Colonic mucosa (tissue), 4 donors: ENCODE results near the gene RNF157. TPM values are rescaled to one million over a fixed set of nuclear protein-coding genes. Genes with fewer than 3 reads are reported as not detected.

Experiments used
- DNase-seq: peaks from one replicate; pipeline ENCODE4 v3.0.0-alpha.2; 2020
- H3K27ac ChIP-seq: fragments of 200-600 bp; one replicate; pipeline ENCODE4 v1.8.0; 2021
- H3K27me3 ChIP-seq: fragments of 200-600 bp; one replicate; pipeline ENCODE4 v1.8.0; 2021
- H3K36me3 ChIP-seq: fragments of 200-600 bp; one replicate; pipeline ENCODE4 v1.8.0; 2021
- H3K4me1 ChIP-seq: fragments of 200-600 bp; one replicate; pipeline ENCODE4 v1.8.0; 2021; ENCODE audit warnings: mild to moderate bottlenecking
- H3K4me3 ChIP-seq: fragments of 200-600 bp; one replicate; pipeline ENCODE4 v1.8.0; 2021
- H3K9ac ChIP-seq, 2 donors: one replicate each; pipeline ENCODE4 v1.7.0; 2013; ENCODE audit warnings: control low read depth in 2 of 2, low read depth in 2 of 2, low read length in 2 of 2
- H3K9me3 ChIP-seq: fragments of 200-600 bp; one replicate; pipeline ENCODE4 v1.8.0; 2021
- intact Hi-C: fragments of 100-400 bp; cut with DNase I; formaldehyde crosslinking; loops from one replicate; pipeline ENCODE4 v1.14.1; 2022
- total RNA-seq, 2 donors: library from RNA; stranded (reverse); fragmentation: NEBNext Ultra II Directional in 1 of 2; extraction: Animal tissue kit (Norgen Biotek cat#: 25700) in 1 of 2; gene quantifications; one replicate each; pipeline ENCODE4 v1.2.1, GENCODE V29; 2021
- TF ChIP-seq, protein P1 (sequence below): fragments of 200-600 bp; IDR thresholded peaks from one replicate; pipeline ENCODE4 v1.8.0; 2022; ENCODE audit warnings: antibody characterized with exemption, mild to moderate bottlenecking
- donor health status: healthy.
- donor health status: DM: no; HTN: no; CAD: no.
- donor health status: DM: no; HTN: no; CAD: no.

The RNF157 gene
- total RNA-seq, 2 donors from 2014 or later: 23.7 to 30.2 TPM

DNA sequence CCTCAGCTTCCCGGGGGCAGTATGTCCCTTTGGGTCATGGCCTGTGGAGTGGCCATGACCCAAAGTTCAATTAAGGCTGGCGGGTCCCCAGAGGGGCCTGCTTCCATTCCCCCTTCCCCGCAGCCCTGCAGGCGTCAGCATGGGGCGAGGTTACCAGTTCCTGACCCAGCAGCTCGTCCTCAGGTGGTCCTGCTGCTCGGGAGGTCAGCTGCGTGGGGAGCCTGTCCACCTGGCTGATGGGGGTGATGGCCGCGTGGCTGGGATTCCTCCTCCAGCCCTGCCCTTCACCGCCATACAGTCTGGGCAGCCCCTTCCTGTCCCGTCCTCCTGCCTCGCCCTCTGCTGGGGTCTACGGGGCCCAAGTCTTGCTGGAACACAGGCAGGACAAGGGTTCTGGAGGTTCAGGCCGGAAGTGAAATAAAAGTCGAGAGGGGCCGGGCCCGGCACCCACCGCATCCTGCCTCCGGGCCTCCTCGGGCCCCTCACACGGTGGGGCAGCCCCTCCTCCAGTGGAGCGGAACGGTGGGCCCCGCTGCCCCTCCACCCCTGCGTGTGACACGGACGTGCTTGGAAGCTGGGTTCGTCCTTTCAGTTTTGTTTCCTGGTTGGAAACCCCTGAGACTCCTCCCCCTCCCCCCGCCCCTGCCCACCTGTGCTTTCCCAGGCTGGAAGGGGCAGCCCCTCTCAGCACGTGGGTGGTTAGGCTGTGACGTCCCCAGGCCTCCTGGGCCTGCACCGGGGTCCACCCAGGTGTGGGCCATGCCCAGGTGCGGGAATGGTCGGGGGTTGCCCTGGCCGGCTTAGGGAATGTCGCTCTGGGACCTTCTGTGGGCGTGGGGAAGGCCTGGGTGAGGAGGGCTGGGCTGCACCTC lies 31.6 kb upstream of the RNF157 start:
- H3K9ac ChIP-seq: peak overlapping the region; percentile 88 to 89
- TF ChIP-seq, protein P1, sequence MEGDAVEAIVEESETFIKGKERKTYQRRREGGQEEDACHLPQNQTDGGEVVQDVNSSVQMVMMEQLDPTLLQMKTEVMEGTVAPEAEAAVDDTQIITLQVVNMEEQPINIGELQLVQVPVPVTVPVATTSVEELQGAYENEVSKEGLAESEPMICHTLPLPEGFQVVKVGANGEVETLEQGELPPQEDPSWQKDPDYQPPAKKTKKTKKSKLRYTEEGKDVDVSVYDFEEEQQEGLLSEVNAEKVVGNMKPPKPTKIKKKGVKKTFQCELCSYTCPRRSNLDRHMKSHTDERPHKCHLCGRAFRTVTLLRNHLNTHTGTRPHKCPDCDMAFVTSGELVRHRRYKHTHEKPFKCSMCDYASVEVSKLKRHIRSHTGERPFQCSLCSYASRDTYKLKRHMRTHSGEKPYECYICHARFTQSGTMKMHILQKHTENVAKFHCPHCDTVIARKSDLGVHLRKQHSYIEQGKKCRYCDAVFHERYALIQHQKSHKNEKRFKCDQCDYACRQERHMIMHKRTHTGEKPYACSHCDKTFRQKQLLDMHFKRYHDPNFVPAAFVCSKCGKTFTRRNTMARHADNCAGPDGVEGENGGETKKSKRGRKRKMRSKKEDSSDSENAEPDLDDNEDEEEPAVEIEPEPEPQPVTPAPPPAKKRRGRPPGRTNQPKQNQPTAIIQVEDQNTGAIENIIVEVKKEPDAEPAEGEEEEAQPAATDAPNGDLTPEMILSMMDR: no peak
- no peak for DNase-seq

DNA sequence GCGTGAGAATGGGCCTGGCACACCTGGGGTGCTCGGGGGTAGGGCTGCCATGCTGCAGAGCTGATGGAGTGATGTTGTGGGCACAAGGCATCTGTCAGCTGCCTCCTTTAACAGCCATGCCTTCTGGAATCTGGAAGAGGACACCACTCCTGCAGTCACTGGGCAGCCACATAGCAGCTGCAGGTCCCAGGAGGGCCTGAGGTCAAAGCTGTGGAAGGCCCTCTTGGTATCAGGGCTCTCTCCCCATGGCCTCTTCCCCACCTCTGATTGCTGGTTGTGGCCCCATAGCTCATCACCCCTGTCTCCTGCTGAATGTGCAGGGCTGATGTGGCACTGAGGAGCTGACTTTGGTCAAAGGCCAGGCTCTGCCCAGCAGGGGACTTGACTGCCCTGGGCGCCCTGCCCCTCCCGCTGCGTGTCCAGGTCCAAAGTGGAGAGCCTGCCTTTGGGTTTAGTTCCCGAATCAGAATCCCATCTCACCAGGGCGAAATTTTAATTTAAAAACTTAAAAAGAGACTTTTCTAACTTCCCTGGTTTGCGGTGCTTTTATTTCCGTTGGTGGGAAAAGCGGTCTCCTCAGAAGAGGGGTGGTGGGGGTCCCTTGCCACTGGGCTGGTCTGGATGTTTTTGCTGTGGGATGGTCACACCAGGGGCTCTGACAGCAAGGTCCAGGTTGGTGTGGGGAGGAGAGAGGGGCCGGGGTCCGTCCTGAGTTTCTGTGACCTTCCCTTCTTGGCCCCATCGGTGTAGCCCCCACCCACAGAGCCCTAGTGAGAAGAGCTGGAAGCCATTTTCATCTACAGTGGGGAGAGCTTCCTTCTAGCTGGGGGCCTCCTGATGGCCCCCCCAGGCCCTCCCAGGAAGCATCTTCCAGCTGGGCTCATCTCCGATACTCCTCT lies 30.7 kb upstream of the RNF157 start:
- H3K27me3 ChIP-seq: no peaks in the 10 kb centered on the region
- no peaks in the 10 kb centered on the region for H3K9me3 ChIP-seq
- intact Hi-C loops: loop anchor here (10.0 kb wide), 1 partner anchor 86 kb away; no protein-coding TSS in a partner anchor
- peaks cover 34% of the 10 kb centered on the region for H3K4me1 ChIP-seq
- peak overlapping the region; percentile 60 for H3K27ac ChIP-seq
- H3K9ac ChIP-seq: peak overlapping the region; percentile 88 to 89
- no peak for DNase-seq
- H3K36me3 ChIP-seq: no peaks in the 10 kb centered on the region
- TF ChIP-seq, protein P1: no peak
- H3K4me3 ChIP-seq: peak overlapping the region; percentile 39

More for the DNA sequence above, 31.6 kb upstream of the RNF157 start:
- H3K27ac ChIP-seq: peak overlapping the region; percentile 60
- no peaks in the 10 kb centered on the region for H3K36me3 ChIP-seq
- intact Hi-C loops: loop anchor here (10.0 kb wide), 1 partner anchor 87 kb away; no protein-coding TSS in a partner anchor
- H3K27me3 ChIP-seq: no peaks in the 10 kb centered on the region
- H3K4me1 ChIP-seq: peaks cover 29% of the 10 kb centered on the region
- H3K4me3 ChIP-seq: peak overlapping the region; percentile 39
- H3K9me3 ChIP-seq: no peaks in the 10 kb centered on the region

DNA sequence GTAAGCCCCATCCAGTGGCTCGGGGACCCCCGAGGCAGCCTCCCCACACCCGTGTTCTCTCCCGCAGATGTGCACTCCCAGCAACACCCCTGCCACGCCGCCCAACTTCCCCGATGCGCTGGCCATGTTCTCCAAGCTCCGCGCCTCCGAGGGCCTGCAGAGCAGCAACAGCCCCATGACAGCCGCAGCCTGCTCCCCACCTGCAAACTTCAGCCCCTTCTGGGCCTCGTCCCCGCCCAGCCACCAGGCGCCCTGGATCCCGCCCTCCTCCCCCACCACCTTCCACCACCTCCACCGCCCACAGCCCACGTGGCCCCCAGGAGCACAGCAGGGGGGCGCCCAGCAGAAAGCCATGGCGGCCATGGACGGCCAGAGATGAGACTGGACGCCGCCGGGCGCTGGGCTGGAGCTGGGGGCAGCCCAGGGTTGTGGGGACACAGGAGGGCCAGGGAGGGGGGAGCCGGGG lies 29.9 kb upstream of the RNF157 start:
- Histone ChIP-seq H3K4me1 (peaks cover 34% of the 10 kb centered on the region), H3K9ac (no peak overlapping the region), H3K27ac (no peak overlapping the region), H3K27me3 (no peaks in the 10 kb centered on the region), H3K36me3 (no peaks in the 10 kb centered on the region), H3K4me3 (no peak overlapping the region), H3K9me3 (no peaks in the 10 kb centered on the region)
- TF ChIP-seq, protein P1: no peak
- intact Hi-C loops: loop anchor here (10.0 kb wide), 1 partner anchor 85 kb away; no protein-coding TSS in a partner anchor
- no peak for DNase-seq

DNA sequence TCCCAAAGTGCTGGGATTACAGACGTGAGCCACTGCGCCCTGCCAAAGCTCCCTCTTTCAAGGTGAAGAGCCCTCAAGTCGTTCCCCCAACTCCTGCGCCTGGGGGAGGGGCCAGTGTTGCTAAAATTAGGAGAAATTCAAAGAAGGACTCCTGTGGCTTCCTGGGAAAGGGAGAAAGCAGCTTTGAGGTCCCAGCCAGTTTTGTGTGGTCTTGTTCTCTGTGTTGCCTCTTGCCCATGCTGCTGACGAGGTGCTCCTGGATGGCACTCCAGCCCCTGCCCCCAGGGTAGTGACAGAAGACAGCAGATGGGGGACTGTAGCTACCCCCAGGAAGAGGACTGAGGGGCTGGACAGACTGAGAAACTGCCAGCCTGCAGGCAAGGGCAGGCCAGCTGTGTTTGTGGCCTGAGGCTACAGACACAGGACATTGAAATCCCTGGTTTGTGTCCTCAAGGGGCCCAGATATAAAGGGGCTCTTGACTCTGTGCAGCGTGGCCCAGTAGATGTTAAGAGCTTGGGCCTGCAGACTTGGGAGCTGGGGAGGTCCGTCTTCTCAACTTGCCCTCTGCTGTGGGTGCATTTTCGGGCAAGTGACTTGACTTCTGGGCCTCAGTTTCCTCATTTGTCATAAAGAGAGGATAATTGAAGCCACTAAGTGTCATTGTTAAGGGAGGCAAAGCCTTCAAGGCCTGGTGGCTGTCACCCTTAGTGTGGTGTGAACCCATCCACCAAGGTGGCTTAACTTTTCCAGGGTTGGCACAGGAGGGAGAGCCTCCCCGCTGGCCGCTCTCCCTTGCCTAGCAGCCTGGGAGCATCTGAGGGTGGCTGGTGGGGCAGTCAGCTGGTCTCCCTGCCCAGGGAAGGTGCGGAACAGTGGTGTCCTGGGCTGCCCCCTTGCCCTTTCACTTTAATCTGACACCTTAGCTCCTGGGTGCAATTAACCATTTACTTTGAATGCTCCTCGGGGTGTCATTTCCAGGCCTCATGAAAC lies 29.0 kb upstream of the RNF157 start:
- Histone ChIP-seq H3K27ac (peak overlapping the region; percentile 79), H3K4me1 (peaks cover 34% of the 10 kb centered on the region), H3K9me3 (no peaks in the 10 kb centered on the region), H3K36me3 (no peaks in the 10 kb centered on the region), H3K9ac (peak overlapping the region in 1 of 2 donors; percentile 12), H3K4me3 (no peak overlapping the region), H3K27me3 (no peaks in the 10 kb centered on the region)
- no peak for DNase-seq
- TF ChIP-seq, protein P1: no peak
- intact Hi-C loops: no loop called here
